Immature natural killer cell (primary cell): ENCODE measurements around the gene UGT2B28. TPM values are rescaled to one million over a fixed set of nuclear protein-coding genes. Genes with fewer than 3 reads are reported as not detected.
"Not testable (repeated sequence)": the region's sequence is repeated elsewhere in the genome, so short reads cannot be mapped to it uniquely, and the experiment has no call there.

Experiments used
- DNase-seq, 3 donors: peaks; one replicate each; pipeline ENCODE4 v3.0.0; 2022; ENCODE audit warnings: mixed read lengths in 1 of 3
- H3K27ac Mint-ChIP-seq, 6 donors: one replicate each; pipeline ENCODE4 v1.8.0; 2020; ENCODE audit warnings: mixed read lengths in 6 of 6, mild to moderate bottlenecking in 5 of 6, inconsistent platforms in 4 of 6, moderate library complexity in 3 of 6
- H3K27me3 Mint-ChIP-seq, 3 donors: one replicate each; pipeline ENCODE4 v1.8.0; 2020 to 2021; ENCODE audit warnings: low read depth in 3 of 3, mild to moderate bottlenecking in 3 of 3, mixed read lengths in 3 of 3, moderate library complexity in 3 of 3, inconsistent platforms in 1 of 3
- H3K36me3 Mint-ChIP-seq, 3 donors: one replicate each; pipeline ENCODE4 v1.8.0; 2020; ENCODE audit warnings: mixed read lengths in 3 of 3, inconsistent platforms in 2 of 3, mild to moderate bottlenecking in 2 of 3
- H3K4me1 Mint-ChIP-seq, 2 donors: one replicate each; pipeline ENCODE4 v1.8.0; 2020; ENCODE audit warnings: inconsistent platforms in 2 of 2, mild to moderate bottlenecking in 2 of 2, mixed read lengths in 2 of 2, moderate library complexity in 1 of 2
- H3K4me3 Mint-ChIP-seq, 5 donors: one replicate each; pipeline ENCODE4 v1.8.0; 2020; ENCODE audit warnings: mild to moderate bottlenecking in 5 of 5, mixed read lengths in 5 of 5, inconsistent platforms in 3 of 5, moderate library complexity in 3 of 5
- H3K9me3 Mint-ChIP-seq, 6 donors: one replicate each; pipeline ENCODE4 v1.8.0; 2020; ENCODE audit warnings: mild to moderate bottlenecking in 6 of 6, mixed read lengths in 6 of 6, inconsistent platforms in 4 of 6, moderate library complexity in 3 of 6
- polyA plus RNA-seq, 3 donors: library from polyadenylated mRNA; unstranded; fragments of 300-500 nt; fragmentation: Illumina TruSeq; gene quantifications; one replicate each; pipeline ENCODE4 v1.2.3, GENCODE V29; 2021

UGT2B28 gene
- polyA plus RNA-seq = not detected

GRCh38 chr4:69280081-69280480, at the start of gene UGT2B28:
TSS of gene UGT2B28 (plus strand) at chr4:69280475. CDS start at chr4:69280501, 26 bp downstream.
- H3K9me3 Mint-ChIP-seq = peaks cover 0 to 14% (median 3%) of the 10 kb centered on the region in 6 donors
- not testable (repeated sequence) for H3K4me3 Mint-ChIP-seq, H3K4me1 Mint-ChIP-seq, H3K27ac Mint-ChIP-seq, H3K27me3 Mint-ChIP-seq, DNase-seq, H3K36me3 Mint-ChIP-seq

GRCh38 chr4:69239092-69239491, 41.2 kb upstream of the UGT2B28 start:
- no peaks in the 10 kb centered on the region for H3K36me3 Mint-ChIP-seq
- DNase-seq = no peak
- peaks cover 1 to 28% (median 13%) of the 10 kb centered on the region in 6 donors for H3K9me3 Mint-ChIP-seq
- H3K27me3 Mint-ChIP-seq = no peaks in the 10 kb centered on the region
- no peak overlapping the region for H3K4me3 Mint-ChIP-seq
- no peaks in the 10 kb centered on the region for H3K4me1 Mint-ChIP-seq
- no peak overlapping the region for H3K27ac Mint-ChIP-seq

- DNase-seq = no peak
- Mint-ChIP-seq H3K4me3 (no peak overlapping the region), H3K27me3 (no peaks in the 10 kb centered on the region), H3K4me1 (no peaks in the 10 kb centered on the region), H3K9me3 (peaks cover 0 to 22% (median 8%) of the 10 kb centered on the region in 6 donors), H3K36me3 (no peaks in the 10 kb centered on the region), H3K27ac (no peak overlapping the region)
Observed at GRCh38 chr4:69239557-69240168, 40.6 kb upstream of the UGT2B28 start.

- not testable (repeated sequence) for DNase-seq, H3K27ac Mint-ChIP-seq, H3K36me3 Mint-ChIP-seq, H3K27me3 Mint-ChIP-seq, H3K4me3 Mint-ChIP-seq, H3K4me1 Mint-ChIP-seq
- peaks cover 0 to 25% (median 8%) of the 10 kb centered on the region in 6 donors for H3K9me3 Mint-ChIP-seq
Observed at GRCh38 chr4:69240787-69241186, 39.5 kb upstream of the UGT2B28 start.

GRCh38 chr4:69241746-69242145, 38.5 kb upstream of the UGT2B28 start:
- H3K36me3 Mint-ChIP-seq, H3K4me3 Mint-ChIP-seq, H3K27ac Mint-ChIP-seq, H3K27me3 Mint-ChIP-seq, H3K4me1 Mint-ChIP-seq, DNase-seq: not testable (repeated sequence)
- peaks cover 5 to 35% (median 12%) of the 10 kb centered on the region in 6 donors for H3K9me3 Mint-ChIP-seq

- H3K27me3 Mint-ChIP-seq, DNase-seq, H3K4me1 Mint-ChIP-seq, H3K27ac Mint-ChIP-seq, H3K36me3 Mint-ChIP-seq, H3K4me3 Mint-ChIP-seq: not testable (repeated sequence)
- H3K9me3 Mint-ChIP-seq = peaks cover 5 to 39% (median 18%) of the 10 kb centered on the region in 6 donors
Observed at GRCh38 chr4:69242562-69243240, 37.6 kb upstream of the UGT2B28 start.

- not testable (repeated sequence) for H3K4me3 Mint-ChIP-seq, H3K4me1 Mint-ChIP-seq, H3K36me3 Mint-ChIP-seq, H3K27me3 Mint-ChIP-seq, H3K27ac Mint-ChIP-seq, DNase-seq
- peaks cover 2 to 33% (median 21%) of the 10 kb centered on the region in 6 donors for H3K9me3 Mint-ChIP-seq
Observed at GRCh38 chr4:69250884-69251283, 29.4 kb upstream of the UGT2B28 start.

- H3K4me3 Mint-ChIP-seq, H3K27ac Mint-ChIP-seq, H3K36me3 Mint-ChIP-seq, H3K27me3 Mint-ChIP-seq, H3K4me1 Mint-ChIP-seq, DNase-seq: not testable (repeated sequence)
- H3K9me3 Mint-ChIP-seq = peaks cover 2 to 20% (median 10%) of the 10 kb centered on the region in 6 donors
Observed at GRCh38 chr4:69253147-69253772, 27.0 kb upstream of the UGT2B28 start.

GRCh38 chr4:69268612-69269011, 11.7 kb upstream of the UGT2B28 start:
- H3K27ac Mint-ChIP-seq, H3K4me3 Mint-ChIP-seq, H3K27me3 Mint-ChIP-seq, H3K36me3 Mint-ChIP-seq, DNase-seq, H3K4me1 Mint-ChIP-seq: not testable (repeated sequence)
- peaks cover 2 to 43% (median 14%) of the 10 kb centered on the region in 6 donors for H3K9me3 Mint-ChIP-seq

GRCh38 chr4:69296356-69296755, 16.1 kb downstream of the UGT2B28 start:
- H3K27me3 Mint-ChIP-seq, H3K4me1 Mint-ChIP-seq, H3K4me3 Mint-ChIP-seq: not testable (repeated sequence)

GRCh38 chr4:69308426-69309033, 28.3 kb downstream of the UGT2B28 start:
- not testable (repeated sequence) for H3K4me3 Mint-ChIP-seq, H3K9me3 Mint-ChIP-seq, H3K27ac Mint-ChIP-seq, H3K36me3 Mint-ChIP-seq, H3K27me3 Mint-ChIP-seq, DNase-seq, H3K4me1 Mint-ChIP-seq

More at GRCh38 chr4:69296356-69296755, 16.1 kb downstream of the UGT2B28 start:
- H3K9me3 Mint-ChIP-seq = peaks cover 0 to 33% (median 10%) of the 10 kb centered on the region in 6 donors
- H3K27ac Mint-ChIP-seq, DNase-seq, H3K36me3 Mint-ChIP-seq: not testable (repeated sequence)

- H3K9me3 Mint-ChIP-seq = peaks cover 0 to 12% (median 4%) of the 10 kb centered on the region in 6 donors
- not testable (repeated sequence) for DNase-seq, H3K27me3 Mint-ChIP-seq, H3K36me3 Mint-ChIP-seq, H3K27ac Mint-ChIP-seq, H3K4me3 Mint-ChIP-seq, H3K4me1 Mint-ChIP-seq
Observed at GRCh38 chr4:69309549-69310076, 29.3 kb downstream of the UGT2B28 start.

- H3K27ac Mint-ChIP-seq, H3K4me3 Mint-ChIP-seq, H3K4me1 Mint-ChIP-seq, H3K27me3 Mint-ChIP-seq, H3K36me3 Mint-ChIP-seq, DNase-seq: not testable (repeated sequence)
- H3K9me3 Mint-ChIP-seq = peaks cover 0 to 12% (median 4%) of the 10 kb centered on the region in 6 donors
Observed at GRCh38 chr4:69310262-69310661, 30.0 kb downstream of the UGT2B28 start.
